Ureter (tissue), 1 donor: Measurements from ENCODE around the gene LHFPL3. TPM values are rescaled to one million over a fixed set of nuclear protein-coding genes. Genes with fewer than 3 reads are reported as not detected.

Source experiments
- DNase-seq: peaks from one replicate; pipeline ENCODE4 v3.0.0-alpha.2; 2020; ENCODE audit warnings: low spot score
- total RNA-seq: library from RNA; stranded (reverse); gene quantifications from one replicate; pipeline ENCODE4 v1.2.4, GENCODE V29; 2023
- donor health status: DM: yes; HTN: yes; CAD: no.

LHFPL3 gene
- total RNA-seq, 1 donor from 2014 or later: not detected

DNA sequence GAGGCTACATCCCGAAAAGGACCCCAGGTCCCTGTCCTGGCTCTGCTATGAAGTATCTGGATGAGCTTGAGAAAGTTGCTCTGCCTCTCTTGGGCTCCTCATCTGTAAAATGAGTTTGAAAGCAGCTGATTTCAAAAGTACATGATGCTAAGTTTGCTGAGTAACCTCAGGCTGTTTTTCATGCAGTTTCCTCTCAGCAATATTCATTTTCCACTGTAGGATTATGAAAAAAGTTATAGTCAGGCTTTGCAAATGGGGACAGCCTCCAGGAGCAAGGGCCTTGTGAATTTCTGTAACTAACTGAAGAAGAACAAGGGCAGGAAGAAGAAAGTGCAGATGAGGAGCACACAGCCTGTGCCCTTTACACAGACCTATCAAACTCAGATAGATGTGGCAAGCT is 518.3 kb downstream of the LHFPL3 start:
- DNase-seq: no peak

DNA sequence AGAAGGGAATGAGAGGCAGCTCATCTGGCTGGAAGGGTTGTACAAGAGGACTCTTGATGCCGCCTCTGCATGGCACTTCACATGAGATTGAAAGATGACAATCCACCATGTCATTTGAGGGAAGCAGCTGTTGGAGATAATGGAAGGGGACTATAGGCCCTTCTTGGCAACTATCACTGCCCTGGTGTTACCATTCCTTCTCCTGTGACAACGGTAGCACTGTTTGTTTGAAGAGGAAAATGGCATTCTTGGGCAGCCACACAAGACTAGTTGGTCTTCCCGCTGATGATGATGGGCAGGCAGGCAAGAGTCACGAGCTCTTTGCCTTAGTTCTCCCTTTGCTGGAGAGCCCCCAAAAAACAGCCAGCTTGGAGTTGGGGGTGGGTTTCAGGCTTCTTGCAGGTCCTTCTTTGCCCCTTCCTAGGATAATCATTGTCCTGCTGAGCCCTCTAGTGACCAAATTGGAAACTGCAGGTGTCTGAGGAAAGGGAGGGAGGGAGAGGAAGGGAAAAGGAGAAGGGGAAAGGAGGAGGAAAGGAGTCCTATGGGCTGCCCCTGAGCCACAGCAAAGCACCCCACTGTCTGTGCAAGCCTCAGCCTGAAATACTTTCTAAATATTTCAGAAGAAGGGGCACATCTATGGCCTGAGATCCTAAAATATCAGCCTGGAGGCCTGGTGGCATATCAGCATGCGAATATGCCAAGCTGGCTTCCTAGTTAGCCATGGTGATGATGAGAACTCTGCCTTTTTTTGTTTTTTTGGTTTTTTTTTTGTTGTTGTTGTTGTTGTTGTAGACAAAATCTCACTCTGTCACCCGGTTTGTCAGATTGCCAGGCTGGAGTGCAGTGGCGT is 520.0 kb downstream of the LHFPL3 start:
- no peak for DNase-seq

- no peak for DNase-seq
Observed at GRCh38 chr7:104850374-104850773, 522.0 kb downstream of the LHFPL3 start.

- no peak for DNase-seq
Observed at GRCh38 chr7:104851268-104851667, 522.9 kb downstream of the LHFPL3 start.

DNA sequence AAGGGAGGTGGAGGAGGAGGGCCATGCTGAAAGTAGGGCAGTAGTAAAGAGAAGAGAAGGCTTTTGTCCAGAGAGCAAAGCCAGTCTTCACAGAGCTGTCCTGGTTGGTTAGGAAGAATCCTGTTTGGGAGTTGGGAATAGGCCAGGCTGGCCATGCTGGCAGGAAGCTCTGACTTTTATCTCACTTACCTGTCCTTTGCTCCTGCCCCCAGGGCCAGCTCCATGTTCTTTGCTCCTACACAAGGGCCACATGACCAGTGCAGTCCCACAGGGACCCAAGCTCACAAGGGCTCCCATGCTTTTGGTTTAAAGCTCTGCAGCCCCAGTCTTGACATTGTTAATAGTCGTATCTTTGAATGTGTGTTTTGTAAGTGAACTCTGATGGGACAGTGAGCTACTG is 524.0 kb downstream of the LHFPL3 start:
- no peak for DNase-seq

- DNase-seq: no peak
Observed at GRCh38 chr7:104855861-104856260, 527.5 kb downstream of the LHFPL3 start.

GRCh38 chr7:104857458-104858425 is 529.3 kb downstream of the LHFPL3 start:
- DNase-seq: no peak

DNA sequence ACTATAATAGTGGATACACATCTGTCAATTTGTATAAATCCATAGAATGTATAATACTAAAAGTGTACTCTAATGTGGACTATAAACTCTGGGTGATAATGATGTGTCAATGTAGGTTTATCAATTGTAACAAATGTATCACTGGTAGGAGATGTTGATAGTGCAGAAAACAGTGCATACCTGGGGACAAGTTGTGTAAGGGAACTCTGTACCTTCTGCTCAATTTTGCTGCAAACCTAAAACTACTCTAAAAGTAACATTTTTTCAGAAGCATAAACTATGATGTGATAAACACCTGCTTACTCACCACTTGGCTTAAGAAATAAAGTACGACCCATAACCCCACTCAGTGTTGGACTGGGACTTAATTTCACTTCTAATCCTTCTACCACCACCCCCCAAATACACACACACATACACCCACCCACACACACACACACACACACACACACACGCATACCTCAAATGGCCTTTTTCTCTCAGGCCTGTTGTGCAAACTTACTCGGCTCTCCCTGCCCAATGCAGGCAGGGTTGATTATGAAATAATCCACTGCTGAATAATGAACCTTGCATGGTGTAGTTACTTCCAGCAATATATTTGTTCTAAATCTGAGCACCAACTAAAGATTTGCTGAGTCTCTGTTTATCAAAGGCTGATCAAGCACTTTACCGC is 531.5 kb downstream of the LHFPL3 start:
- no peak for DNase-seq

DNA sequence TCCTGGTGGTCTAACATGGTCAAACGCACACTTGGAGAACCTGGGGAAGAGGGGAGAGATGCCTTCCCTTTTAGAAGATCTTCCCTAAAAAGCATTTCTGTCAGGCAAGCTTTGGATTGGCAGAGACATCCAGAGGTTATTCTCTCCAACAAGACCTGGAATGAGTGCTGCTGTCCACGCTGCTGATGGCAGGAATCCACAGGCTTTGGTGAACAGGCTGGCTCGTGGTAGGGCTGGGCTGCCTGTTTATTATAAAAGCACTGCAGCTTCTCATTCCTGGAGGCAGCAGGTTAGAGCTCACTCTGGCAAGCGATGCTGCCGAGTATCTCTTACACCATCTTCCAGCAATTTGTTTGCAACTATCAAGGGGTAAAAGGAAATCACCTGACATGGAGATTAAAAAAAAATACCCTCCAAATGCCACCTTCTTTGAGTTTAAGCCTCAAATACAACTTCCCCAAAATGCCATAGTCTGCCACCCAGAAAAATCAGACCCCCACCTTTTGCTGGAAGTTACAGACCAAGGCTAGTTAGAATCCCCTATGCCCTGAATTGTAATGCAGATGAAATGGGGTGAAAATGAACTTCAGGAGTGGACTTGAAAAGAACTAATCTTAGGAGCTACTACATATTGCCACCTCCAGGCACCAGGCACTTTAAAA is 533.5 kb downstream of the LHFPL3 start:
- DNase-seq: no peak

GRCh38 chr7:104862719-104863118 is 534.3 kb downstream of the LHFPL3 start:
- no peak for DNase-seq

GRCh38 chr7:104873401-104873800 is 545.0 kb downstream of the LHFPL3 start:
- DNase-seq: no peak

DNA sequence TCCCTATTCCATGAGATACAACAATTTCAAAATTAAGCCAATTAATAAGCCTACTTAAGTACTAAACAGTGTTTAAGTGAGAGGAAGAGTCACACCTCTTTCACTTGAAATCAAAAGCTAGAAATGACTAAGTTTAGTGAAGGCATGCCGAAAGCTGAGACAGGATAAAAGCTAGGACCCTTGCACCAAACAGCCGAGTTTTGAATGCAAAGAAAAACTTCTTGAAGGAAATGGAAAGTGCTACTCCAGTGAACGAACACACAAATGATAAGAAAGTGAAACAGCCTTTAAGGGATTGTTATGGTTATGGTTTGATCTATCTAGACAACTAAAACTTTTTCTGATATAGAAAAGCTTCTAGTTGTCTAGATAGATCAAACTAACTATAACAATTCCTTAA is 550.2 kb downstream of the LHFPL3 start:
- DNase-seq: no peak

DNA sequence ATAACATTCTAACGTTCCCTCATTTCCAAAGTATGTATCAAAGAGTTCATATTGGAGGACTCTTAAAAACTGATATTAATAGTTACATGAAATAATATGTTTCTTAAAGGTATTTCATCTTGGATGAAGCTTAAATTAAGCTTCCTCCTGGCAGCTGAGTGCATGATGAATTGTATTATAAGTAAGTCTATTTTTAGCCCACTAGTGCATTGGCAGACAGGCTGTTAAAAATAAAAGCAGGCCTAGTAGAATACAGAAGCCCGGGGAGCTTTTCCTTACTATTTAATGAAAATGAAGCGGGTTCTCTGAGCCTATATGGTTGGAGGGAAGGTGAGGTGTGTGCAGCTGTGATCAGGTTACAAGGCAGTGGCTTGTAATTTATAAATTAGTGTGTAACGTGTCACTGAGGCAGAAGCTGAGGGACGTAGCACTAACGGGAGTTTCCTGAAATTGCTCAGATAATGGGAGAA is 554.9 kb downstream of the LHFPL3 start:
- DNase-seq: no peak

DNA sequence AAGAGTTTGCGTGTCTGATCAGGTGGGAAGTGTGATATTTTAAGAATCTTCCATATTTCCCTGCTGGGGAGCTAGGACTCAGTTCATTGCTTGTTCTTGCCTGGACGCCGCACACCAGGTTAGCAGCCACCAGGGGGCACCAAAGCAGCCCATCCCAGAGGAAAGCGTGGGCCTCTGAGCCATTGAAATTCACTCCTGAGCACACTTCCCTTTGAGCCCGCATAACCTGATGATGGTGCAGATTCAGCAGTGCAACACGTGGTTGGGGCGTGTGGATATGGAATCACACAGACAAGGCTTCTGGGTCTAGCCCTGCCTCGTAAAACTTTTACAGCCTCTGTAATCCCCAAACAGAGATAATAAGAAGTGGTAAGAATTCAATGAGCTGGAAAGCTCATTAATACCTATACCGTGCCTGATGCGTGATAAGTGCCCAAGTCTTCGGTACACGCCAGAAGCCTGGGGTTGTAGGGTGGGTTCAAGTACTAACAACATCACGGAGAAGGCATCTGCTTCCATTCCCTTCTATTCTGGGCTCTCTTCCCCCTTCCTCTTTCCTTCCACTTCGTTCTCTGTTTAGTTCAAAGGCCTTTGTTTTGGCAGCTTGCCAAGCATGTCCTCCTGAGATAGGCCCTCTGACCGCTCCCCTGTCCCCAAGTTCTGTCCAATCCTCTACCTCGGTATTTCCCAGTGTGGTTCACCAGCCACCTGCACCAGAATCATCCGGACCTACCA is 555.5 kb downstream of the LHFPL3 start:
- DNase-seq: peak; percentile 86

- no peak for DNase-seq
Observed at GRCh38 chr7:104886651-104887050, 558.2 kb downstream of the LHFPL3 start.

- no peak for DNase-seq
Observed at GRCh38 chr7:104890216-104890615, 561.8 kb downstream of the LHFPL3 start.

DNA sequence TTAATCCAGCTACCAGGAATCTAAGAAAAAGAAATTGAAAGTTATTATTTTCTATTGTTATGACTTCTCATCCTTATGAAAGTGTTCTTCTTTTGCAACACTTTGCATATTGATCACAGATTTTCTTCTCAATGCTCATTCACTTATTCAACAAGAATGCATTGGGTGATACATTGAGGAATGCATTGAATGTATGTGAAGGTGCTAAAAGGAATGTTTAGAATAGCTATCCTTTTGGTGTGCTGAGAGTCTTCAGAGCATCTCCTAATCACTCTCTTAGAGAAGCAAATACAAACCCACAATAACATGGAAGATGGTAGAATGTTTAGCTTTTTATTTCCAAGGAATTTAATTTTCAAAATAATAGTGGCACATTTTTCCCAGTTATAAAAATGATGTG is 563.5 kb downstream of the LHFPL3 start:
- DNase-seq: no peak

- no peak for DNase-seq
Observed at GRCh38 chr7:104894314-104894713, 565.9 kb downstream of the LHFPL3 start.

GRCh38 chr7:104894726-104895521 is 566.5 kb downstream of the LHFPL3 start:
- no peak for DNase-seq
